Stimulated activated naive CD8-positive, alpha-beta T cell treated with anti-CD3 and anti-CD28 coated beads, Interleukin-15, amount 100 ng/mL, for 72 hours (primary cell): Measurements from ENCODE around the gene MARS1.

Experiments used
- ATAC-seq: fragments of 150-1000 bp; cut with Tn5 transposase; 2 replicates; pipeline ENCODE4 v1.10.0; 2021; ENCODE audit warnings: mild to moderate bottlenecking, moderate library complexity
- DNase-seq, 2 donors: peaks; one replicate each; pipeline ENCODE4 v3.0.0; 2021 to 2022
- H3K27ac Mint-ChIP-seq, 2 donors: one replicate each; pipeline ENCODE4 v1.8.0; 2022; ENCODE audit warnings: mild to moderate bottlenecking in 2 of 2, mixed read lengths in 2 of 2, moderate library complexity in 2 of 2
- H3K27me3 Mint-ChIP-seq: one replicate; pipeline ENCODE4 v1.8.0; 2022; ENCODE audit warnings: mixed read lengths
- H3K4me1 Mint-ChIP-seq: one replicate; pipeline ENCODE4 v1.8.0; 2022; ENCODE audit warnings: mild to moderate bottlenecking, mixed read lengths
- H3K4me3 Mint-ChIP-seq, 2 donors: one replicate each; pipeline ENCODE4 v1.8.0; 2022; ENCODE audit warnings: mild to moderate bottlenecking in 2 of 2, mixed read lengths in 2 of 2, moderate library complexity in 1 of 2
- H3K9me3 Mint-ChIP-seq, 2 donors: one replicate each; pipeline ENCODE4 v1.8.0; 2022; ENCODE audit warnings: mixed read lengths in 2 of 2

The MARS1 gene

GRCh38 chr12:57522011-57522886, 34.4 kb downstream of the MARS1 start, which contains the start of gene MBD6:
TSS of gene MBD6 (plus strand) at chr12:57522824. CDS start at chr12:57524304, 1,480 bp downstream.
- DNase-seq (peak; percentile 95 to 96), ATAC-seq (peak; percentile 66)
- no peaks in the 10 kb centered on the region for H3K27me3 Mint-ChIP-seq
- H3K4me3 Mint-ChIP-seq, result peak within 1 kb of the TSS; percentile 96 to 98
- peaks cover 88% of the 10 kb centered on the region for H3K4me1 Mint-ChIP-seq
- H3K9me3 Mint-ChIP-seq, result no peaks in the 10 kb centered on the region
- H3K27ac Mint-ChIP-seq, result peak within 1 kb of the TSS; percentile 99 to 100

- DNase-seq (no peak), ATAC-seq (no peak)
- Mint-ChIP-seq H3K9me3 (no peaks in the 10 kb centered on the region), H3K4me3 (peak overlapping the region; percentile 96 to 98), H3K27ac (peak overlapping the region; percentile 50 to 91), H3K4me1 (peaks cover 84% of the 10 kb centered on the region), H3K27me3 (no peaks in the 10 kb centered on the region)
Measured at GRCh38 chr12:57522887-57523705, 35.2 kb downstream of the MARS1 start.

GRCh38 chr12:57523706-57524614, 36.1 kb downstream of the MARS1 start:
- Mint-ChIP-seq H3K4me3 (peak overlapping the region; percentile 96 to 98), H3K4me1 (peaks cover 80% of the 10 kb centered on the region), H3K9me3 (no peaks in the 10 kb centered on the region), H3K27ac (peak overlapping the region; percentile 51 to 91), H3K27me3 (no peaks in the 10 kb centered on the region)
- peak; percentile 32 to 43 for DNase-seq
- ATAC-seq, result no peak

GRCh38 chr12:57524814-57525614, 37.1 kb downstream of the MARS1 start:
- Mint-ChIP-seq H3K27ac (peak overlapping the region in 1 of 2 donors; percentile 67), H3K4me1 (peaks cover 84% of the 10 kb centered on the region), H3K9me3 (no peaks in the 10 kb centered on the region), H3K27me3 (no peaks in the 10 kb centered on the region), H3K4me3 (peak overlapping the region; percentile 96 to 98)
- ATAC-seq (no peak), DNase-seq (no peak)

GRCh38 chr12:57525615-57526383, 37.9 kb downstream of the MARS1 start:
- Mint-ChIP-seq H3K27ac (peak overlapping the region in 1 of 2 donors; percentile 94), H3K4me3 (no peak overlapping the region), H3K9me3 (no peaks in the 10 kb centered on the region), H3K27me3 (no peaks in the 10 kb centered on the region), H3K4me1 (peaks cover 77% of the 10 kb centered on the region)
- DNase-seq (no peak), ATAC-seq (no peak)

GRCh38 chr12:57526477-57527126, 38.7 kb downstream of the MARS1 start:
- H3K27ac Mint-ChIP-seq, result peak overlapping the region; percentile 25 to 94
- H3K4me3 Mint-ChIP-seq, result no peak overlapping the region
- H3K27me3 Mint-ChIP-seq, result no peaks in the 10 kb centered on the region
- ATAC-seq (no peak), DNase-seq (no peak)
- peaks cover 69% of the 10 kb centered on the region for H3K4me1 Mint-ChIP-seq
- H3K9me3 Mint-ChIP-seq, result no peaks in the 10 kb centered on the region

GRCh38 chr12:57527184-57527583, 39.3 kb downstream of the MARS1 start:
- Mint-ChIP-seq H3K4me1 (peaks cover 64% of the 10 kb centered on the region), H3K4me3 (no peak overlapping the region), H3K27ac (peak overlapping the region in 1 of 2 donors; percentile 94), H3K9me3 (no peaks in the 10 kb centered on the region), H3K27me3 (no peaks in the 10 kb centered on the region)
- no peak for DNase-seq
- ATAC-seq, result no peak

GRCh38 chr12:57528176-57528575, 40.3 kb downstream of the MARS1 start:
- Mint-ChIP-seq H3K4me1 (peaks cover 60% of the 10 kb centered on the region), H3K9me3 (no peaks in the 10 kb centered on the region), H3K27me3 (no peaks in the 10 kb centered on the region), H3K4me3 (no peak overlapping the region), H3K27ac (no peak overlapping the region)
- DNase-seq (no peak), ATAC-seq (no peak)

GRCh38 chr12:57528831-57529555, 41.1 kb downstream of the MARS1 start:
- H3K4me3 Mint-ChIP-seq, result no peak overlapping the region
- H3K4me1 Mint-ChIP-seq, result peaks cover 52% of the 10 kb centered on the region
- no peak for ATAC-seq
- H3K27me3 Mint-ChIP-seq, result no peaks in the 10 kb centered on the region
- peak overlapping the region in 1 of 2 donors; percentile 72 for H3K27ac Mint-ChIP-seq
- H3K9me3 Mint-ChIP-seq, result no peaks in the 10 kb centered on the region
- DNase-seq, result no peak

GRCh38 chr12:57529831-57530230, 42.0 kb downstream of the MARS1 start:
- no peak for ATAC-seq
- H3K4me1 Mint-ChIP-seq, result peaks cover 44% of the 10 kb centered on the region
- no peaks in the 10 kb centered on the region for H3K9me3 Mint-ChIP-seq
- no peak overlapping the region for H3K4me3 Mint-ChIP-seq
- no peak for DNase-seq
- H3K27ac Mint-ChIP-seq, result peak overlapping the region; percentile 21 to 50
- H3K27me3 Mint-ChIP-seq, result no peaks in the 10 kb centered on the region

GRCh38 chr12:57530396-57531142, 42.7 kb downstream of the MARS1 start:
- Mint-ChIP-seq H3K9me3 (no peaks in the 10 kb centered on the region), H3K4me3 (no peak overlapping the region), H3K27me3 (no peaks in the 10 kb centered on the region), H3K4me1 (peaks cover 37% of the 10 kb centered on the region), H3K27ac (no peak overlapping the region)
- ATAC-seq, result no peak
- DNase-seq, result no peak

GRCh38 chr12:57531836-57532235, 44.0 kb downstream of the MARS1 start:
- no peak for ATAC-seq
- H3K4me1 Mint-ChIP-seq, result peaks cover 24% of the 10 kb centered on the region
- H3K4me3 Mint-ChIP-seq, result no peak overlapping the region
- peak overlapping the region in 1 of 2 donors; percentile 84 for H3K27ac Mint-ChIP-seq
- no peaks in the 10 kb centered on the region for H3K9me3 Mint-ChIP-seq
- DNase-seq, result no peak
- no peaks in the 10 kb centered on the region for H3K27me3 Mint-ChIP-seq
